ENCODE measurements around the gene PIK3CB.
"Not testable (repeated sequence)": the region's sequence is repeated elsewhere in the genome, so short reads cannot be mapped to it uniquely, and the experiment has no call there.

PIK3CB gene

DNA sequence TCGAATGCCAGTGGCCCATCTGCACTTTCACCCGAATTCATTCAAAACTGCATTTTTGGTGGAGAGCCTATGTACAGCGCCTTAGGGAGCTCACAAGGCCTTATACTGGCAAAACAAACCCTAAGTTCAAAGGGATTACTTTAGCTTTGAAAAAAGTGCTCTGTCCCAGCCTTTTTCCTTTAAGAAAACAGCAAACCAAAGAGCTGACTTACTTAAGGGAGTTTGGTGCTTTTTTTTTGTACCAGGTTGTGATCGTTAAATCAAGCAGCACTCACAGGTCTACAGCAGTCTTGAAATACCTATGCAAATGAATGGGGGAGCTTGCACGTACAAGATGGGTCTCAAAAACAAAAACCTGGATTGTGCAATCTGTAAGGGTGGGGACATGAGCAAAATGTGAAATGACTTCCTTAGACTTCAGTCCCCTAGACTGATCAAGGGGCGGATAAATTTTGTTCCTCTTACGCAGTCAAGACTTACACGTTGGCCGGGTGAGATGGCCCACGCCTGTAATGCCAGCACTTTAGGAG, 11.6 kb upstream of the PIK3CB start:
- no peak for DNase-seq

DNA sequence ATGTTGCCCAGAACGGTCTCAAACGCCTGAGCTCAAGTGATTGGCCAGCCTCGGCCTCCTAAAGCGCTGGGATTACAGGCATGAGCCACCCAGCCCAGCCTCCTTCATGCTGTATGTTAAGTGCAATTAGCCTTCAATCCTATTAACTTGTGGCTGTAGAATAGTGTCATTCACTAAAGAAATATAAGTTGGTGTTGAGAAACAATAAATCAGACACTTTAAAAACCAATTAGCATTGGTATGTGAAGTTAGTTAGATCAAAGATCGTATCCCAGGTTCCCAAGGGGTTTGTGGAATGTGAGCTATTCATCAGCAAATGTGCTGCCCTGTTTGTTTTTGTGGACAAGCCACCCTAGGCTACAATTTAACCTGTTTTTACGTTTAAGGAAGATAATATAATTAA, 11.0 kb upstream of the PIK3CB start:
- no peak for DNase-seq

DNA sequence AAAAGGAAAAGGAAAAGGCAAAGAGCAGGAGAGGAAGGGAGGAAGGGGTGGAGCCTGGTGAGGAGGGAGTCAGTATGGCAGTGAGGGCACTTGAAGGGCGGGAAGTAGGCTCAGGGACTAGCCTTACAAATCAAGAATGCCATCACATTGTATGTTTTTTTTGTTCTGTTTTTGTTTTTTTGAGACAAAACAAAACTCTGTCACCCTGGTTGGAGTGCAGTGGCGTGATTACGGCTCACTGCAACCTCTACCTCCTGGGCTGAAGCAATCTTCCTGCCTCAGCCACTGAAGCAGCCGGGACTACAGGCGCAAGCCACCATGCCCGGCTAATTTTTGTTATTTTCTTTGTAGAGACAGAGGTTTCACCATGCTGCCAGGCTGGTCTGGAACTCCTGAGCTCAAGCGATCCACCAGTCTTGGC, 10.5 kb upstream of the PIK3CB start:
- no peak for DNase-seq

DNA sequence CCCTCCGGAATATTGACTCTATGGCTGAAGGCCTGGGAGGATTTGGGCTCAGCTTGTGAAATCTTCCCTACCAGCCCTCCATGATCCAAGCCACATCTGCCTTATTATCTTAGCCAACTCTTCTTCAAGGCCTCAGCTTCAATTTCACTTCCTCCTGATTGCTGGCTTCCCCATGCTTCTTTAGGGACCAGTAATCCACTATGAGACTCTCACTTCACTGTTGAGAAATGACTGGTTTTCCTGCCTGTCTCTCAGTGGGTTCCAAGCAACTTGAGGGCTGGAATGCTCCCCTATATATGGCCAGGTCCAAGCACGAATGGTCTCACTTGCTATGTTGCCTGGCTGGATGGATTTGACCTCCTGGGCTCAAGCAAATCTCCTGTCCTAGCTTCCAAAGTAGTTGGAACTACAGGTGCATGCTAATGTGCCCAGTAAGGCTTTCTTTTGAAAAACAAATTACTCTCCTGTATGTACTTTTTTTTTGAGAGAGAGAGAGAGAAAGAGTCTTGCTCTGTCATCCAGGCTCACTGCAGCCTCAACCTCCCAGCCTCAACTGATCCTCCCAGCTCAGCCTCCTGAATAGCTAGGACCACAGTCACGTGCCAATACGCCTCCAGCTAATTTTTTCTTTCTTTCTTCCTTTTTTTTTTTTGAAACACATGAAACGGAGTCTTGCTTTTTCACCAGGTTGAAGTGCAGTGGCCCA, 7.9 kb upstream of the PIK3CB start:
- no peak for DNase-seq

DNA sequence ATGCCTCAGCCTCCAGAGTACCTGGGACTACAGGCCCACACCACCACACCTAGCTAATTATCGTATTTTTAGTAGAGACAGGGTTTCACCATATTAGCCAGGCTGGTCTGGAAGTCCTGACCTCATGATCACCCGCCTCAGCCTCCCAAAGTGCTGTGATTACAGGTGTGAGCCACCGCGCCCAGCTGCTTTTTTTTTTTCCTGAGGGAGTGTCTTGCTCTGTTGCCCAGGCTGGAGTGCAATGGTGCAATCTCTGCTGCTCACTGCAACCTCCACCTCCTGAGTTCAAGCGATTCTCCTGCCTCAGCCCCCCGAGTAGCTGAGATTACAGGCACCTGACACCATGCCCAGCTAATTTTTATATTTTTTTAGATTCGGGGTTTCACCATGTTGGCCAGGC, 3.7 kb upstream of the PIK3CB start:
- DNase-seq = not testable (repeated sequence)

DNA sequence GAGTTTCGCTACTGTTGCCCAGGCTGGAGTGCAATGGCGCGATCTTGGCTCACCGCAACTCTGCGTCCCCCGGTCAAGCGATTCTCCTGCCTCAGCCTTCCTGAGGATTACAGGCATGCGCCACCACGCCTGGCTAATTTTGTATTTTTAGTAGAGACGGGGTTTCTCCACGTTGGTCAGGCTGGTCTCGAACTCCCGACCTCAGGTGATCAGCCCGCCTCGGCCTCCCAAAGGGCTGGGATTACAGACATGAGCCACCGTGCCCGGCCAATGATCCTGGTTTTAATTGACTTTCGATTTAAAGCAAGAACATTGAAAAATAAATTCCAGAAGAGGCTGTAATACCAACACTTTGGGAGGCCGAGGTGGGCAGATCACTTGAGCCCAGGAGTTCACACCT, 1.1 kb upstream of the PIK3CB start:
- DNase-seq = not testable (repeated sequence)

DNA sequence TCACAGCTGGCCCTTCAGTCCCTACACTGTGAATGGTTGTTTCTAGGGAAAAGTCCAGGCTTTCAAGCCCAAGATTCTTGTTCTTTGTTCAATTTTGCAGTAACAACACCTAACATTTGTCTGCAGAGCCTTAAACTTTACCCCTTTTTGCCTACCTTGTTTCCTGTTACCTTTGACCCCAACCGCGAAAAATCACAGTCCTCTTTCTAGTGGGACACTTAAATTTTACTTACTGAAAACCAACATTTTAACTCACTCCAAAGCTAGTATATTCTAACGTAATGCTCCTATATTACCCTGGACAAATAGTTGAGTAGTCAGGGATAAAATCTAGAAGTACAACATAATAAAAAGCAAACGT, 649 bp upstream of the PIK3CB start:
- DNase-seq = no peak

DNA sequence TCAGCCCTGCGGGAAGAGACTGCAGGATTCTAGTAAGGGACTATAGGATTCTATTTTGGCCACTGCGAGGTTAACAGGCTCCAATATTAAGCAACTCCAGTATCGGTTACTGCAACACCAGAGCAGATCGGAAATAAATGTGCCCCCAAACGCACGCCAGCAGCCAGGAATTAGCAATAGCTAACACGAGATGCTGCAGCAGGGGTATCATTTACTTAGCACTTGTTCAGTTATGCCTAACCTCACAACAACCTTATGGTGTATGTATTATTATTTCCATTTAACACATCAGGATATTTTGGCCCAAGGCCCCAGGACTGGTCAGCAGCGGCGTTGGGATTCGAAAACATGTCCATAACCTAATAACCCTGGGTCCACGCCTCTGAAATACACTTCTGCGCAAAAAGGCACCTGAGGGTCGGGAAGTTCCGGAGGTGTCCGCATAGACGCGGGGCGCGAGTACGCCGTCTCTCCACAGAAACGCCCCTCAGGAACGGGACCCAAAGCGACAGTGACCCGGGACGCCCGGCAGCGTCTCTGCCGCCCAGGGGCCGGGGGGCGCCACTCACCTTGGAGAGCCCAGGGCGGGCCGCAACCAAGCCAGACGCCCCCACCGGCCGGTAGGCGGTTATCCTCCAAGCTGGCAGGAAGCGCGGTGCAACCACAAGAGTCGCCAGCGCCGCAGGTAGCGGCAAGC, 681 bp downstream of the PIK3CB start:
- no peak for DNase-seq

GRCh38 chr3:138832473-138833057, 2.2 kb downstream of the PIK3CB start:
- not testable (repeated sequence) for DNase-seq

DNA sequence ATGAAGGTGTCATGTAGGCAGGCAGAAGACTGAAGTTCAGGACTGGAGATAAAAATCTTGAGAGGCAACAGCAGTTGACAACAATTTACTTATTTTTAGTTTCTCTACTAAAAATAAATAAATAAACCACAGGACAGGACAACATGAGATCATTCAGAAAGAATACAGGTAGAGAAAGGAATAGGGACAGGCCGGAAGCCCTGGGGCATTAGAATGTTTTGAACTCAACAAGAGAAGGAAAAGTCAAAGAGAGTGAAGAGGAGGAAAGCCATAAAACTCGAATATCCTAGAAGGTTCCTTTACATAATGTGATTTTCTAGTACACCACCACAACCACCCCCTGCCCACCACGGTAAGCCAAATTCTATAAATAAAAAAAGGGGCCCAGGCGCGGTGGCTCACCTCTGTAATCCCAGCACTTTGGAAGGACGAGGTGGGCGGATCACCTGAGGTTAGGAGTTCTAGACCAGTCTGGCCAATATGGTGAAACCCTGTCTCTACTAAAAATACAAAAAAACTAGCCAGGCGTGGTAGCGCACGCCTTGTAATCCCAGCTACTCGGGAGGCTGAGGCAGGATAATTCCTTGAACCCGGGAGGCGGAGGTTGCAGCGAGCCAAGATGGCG, 4.7 kb downstream of the PIK3CB start:
- no peak for DNase-seq

GRCh38 chr3:138829097-138829496, 5.6 kb downstream of the PIK3CB start:
- DNase-seq = no peak

DNA sequence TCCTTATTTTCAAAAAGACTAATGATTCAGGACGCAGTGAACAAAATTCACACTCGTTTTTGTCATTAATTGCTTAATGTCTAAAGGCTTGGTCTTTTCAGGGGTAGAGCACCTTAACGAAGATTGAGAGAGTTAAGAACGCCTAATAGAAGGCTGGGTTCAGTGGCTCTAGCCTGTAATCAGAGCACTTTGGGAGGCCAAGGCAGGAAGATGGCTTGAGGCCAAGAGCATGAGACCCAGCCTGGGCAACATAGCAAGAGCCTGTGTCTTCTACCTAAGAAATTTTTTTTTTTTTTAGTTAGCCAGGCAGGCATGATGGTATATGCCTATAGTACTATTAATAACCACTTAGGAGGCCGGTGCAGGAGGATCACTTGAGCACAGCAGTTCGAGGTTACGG, 7.5 kb downstream of the PIK3CB start:
- no peak for DNase-seq

DNA sequence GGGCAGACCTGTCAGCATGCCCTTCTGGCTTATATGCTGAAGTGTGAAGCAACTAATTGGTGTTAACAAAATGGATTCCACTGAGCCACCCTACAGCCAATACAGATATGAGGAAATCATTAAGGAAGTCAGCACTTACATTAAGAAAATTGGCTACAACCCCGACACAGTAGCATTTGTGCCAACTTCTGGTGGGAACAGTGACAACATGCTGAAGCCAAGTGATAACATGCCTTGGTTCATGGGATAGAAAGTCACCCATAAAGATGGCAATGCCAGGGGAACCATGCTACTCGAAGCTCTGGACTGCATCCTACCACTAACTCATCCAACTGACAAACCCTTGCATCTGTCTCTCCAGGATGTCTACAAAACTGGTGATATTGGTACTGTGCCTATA, 9.4 kb downstream of the PIK3CB start:
- no peak for DNase-seq

DNA sequence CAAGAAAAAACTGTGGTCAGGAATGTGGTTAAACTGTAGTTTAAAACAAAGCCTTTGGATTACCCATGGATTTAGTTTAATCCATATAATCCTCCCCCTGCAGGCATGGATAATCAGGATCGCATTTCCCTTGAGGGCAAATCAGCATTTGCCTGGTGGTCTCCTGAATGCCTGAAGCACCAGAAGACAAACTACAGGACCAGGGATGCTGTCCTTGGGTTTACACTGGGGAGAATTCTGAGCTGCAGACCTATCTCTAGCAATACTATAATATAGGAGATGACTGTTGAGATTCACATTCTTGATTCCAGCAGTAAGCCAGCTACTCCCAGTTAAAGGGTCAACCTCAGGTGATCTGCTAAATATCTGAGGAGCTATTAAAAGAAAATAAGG, 10.6 kb downstream of the PIK3CB start:
- no peak for DNase-seq

- not testable (repeated sequence) for DNase-seq
These were observed 14.3 kb downstream of the PIK3CB start for GRCh38 chr3:138820379-138820778.

- DNase-seq = no peak
These were observed 16.4 kb downstream of the PIK3CB start for GRCh38 chr3:138818185-138818860.

- no peak for DNase-seq
These were observed 17.0 kb downstream of the PIK3CB start for GRCh38 chr3:138817695-138818094.

DNA sequence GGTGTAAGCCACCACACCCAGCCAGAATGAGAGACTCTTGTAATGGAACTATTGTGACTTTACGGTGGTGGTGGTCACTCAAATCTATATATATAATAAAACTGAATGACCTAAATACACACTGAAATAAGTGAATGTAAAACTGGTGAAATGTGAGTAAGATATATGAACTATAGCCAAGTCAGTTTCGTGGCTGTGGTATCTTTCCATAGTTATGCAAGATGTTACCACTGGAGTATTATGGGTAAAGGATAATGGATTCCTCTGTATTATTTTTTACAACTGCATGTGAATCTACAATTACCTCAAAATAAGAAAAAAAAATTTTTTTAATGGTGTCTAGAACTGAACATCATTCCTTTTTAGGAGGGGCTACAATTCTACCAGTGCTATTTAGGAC, 21.9 kb downstream of the PIK3CB start:
- no peak for DNase-seq

GRCh38 chr3:138809500-138810256, 25.1 kb downstream of the PIK3CB start:
- no peak for DNase-seq

GRCh38 chr3:138806376-138807080, 28.2 kb downstream of the PIK3CB start:
- DNase-seq = no peak

GRCh38 chr3:138803006-138803653, 31.6 kb downstream of the PIK3CB start:
- DNase-seq = no peak
